HL-60 (cell line): ENCODE data around the gene NUDT3.
A peak's percentile ranks its signal among the peaks of the same experiment; 100 is the strongest.
"Not testable (repeated sequence)": the region's sequence is repeated elsewhere in the genome, so short reads cannot be mapped to it uniquely, and the experiment has no call there.

Source experiments
- DNase-seq, 2 experiments: peaks; one replicate each; pipeline ENCODE4 v3.0.0-alpha.2; 2010 to 2020; ENCODE audit warnings: low read depth in 1 of 2, low spot score in 1 of 2
- H3K27ac ChIP-seq: fragments of 250-450 bp; sonication (Bioruptor Pico); replicated peaks from 2 replicates; pipeline ENCODE4 v1.5.1; 2020; ENCODE audit warnings: mild to moderate bottlenecking, moderate library complexity
- H3K27me3 ChIP-seq: fragments of 250-450 bp; sonication (Bioruptor Pico); 2 replicates; pipeline ENCODE4 v1.5.1; 2021; ENCODE audit warnings: mild to moderate bottlenecking, moderate library complexity; ENCODE audit not compliant: insufficient read depth, poor library complexity, severe bottlenecking
- H3K4me3 ChIP-seq: replicated peaks from 2 replicates; pipeline ENCODE4 v1.5.1; 2011; ENCODE audit warnings: mild to moderate bottlenecking, control low read depth, low read length; ENCODE audit not compliant: insufficient read depth
- CTCF ChIP-seq: IDR thresholded peaks from one replicate; pipeline ENCODE4 v1.5.1; 2011; ENCODE audit warnings: low read length, control low read depth, inconsistent platforms; ENCODE audit not compliant: insufficient read depth
- GABPA ChIP-seq: IDR thresholded peaks from 2 replicates; pipeline ENCODE4 v1.6.1; 2012; ENCODE audit warnings: low read depth
- POLR2AphosphoS5 ChIP-seq: IDR thresholded peaks from 2 replicates; pipeline ENCODE4 v1.6.1; 2012; ENCODE audit warnings: low read depth
- REST ChIP-seq: IDR thresholded peaks from 2 replicates; pipeline ENCODE4 v1.6.1; 2012; ENCODE audit warnings: low read depth; ENCODE audit not compliant: insufficient replicate concordance
- SPI1 ChIP-seq: IDR thresholded peaks from 2 replicates; pipeline ENCODE4 v1.6.1; 2012; ENCODE audit warnings: low read depth, mild to moderate bottlenecking, borderline replicate concordance

Gene NUDT3

GRCh38 chr6:34331371-34332050 lies 61.0 kb downstream of the NUDT3 start:
- H3K4me3 ChIP-seq: no peak overlapping the region
- no peaks in the 10 kb centered on the region for H3K27me3 ChIP-seq
- DNase-seq: peak in 1 of 2 experiments; percentile 23
- TF ChIP-seq CTCF (no peak), SPI1 (peak; percentile 66; the same call in 1 of the 2 replicates)
- H3K27ac ChIP-seq: peak overlapping the region; percentile 37

GRCh38 chr6:34329814-34330213 lies 62.7 kb downstream of the NUDT3 start:
- not testable (repeated sequence) for H3K27me3 ChIP-seq, H3K4me3 ChIP-seq, H3K27ac ChIP-seq, DNase-seq

GRCh38 chr6:34328969-34329368 lies 63.5 kb downstream of the NUDT3 start:
- Histone ChIP-seq H3K4me3 (no peak overlapping the region), H3K27ac (no peak overlapping the region), H3K27me3 (no peaks in the 10 kb centered on the region)
- DNase-seq: no peak
- TF ChIP-seq GABPA (no peak), POLR2AphosphoS5 (no peak), SPI1 (no peak), CTCF (no peak), REST (no peak)

- H3K27me3 ChIP-seq, DNase-seq, H3K27ac ChIP-seq, H3K4me3 ChIP-seq: not testable (repeated sequence)
Measured at GRCh38 chr6:34327313-34328205, 64.9 kb downstream of the NUDT3 start.

GRCh38 chr6:34325633-34326032 lies 66.8 kb downstream of the NUDT3 start:
- Histone ChIP-seq H3K4me3 (no peak overlapping the region), H3K27me3 (no peaks in the 10 kb centered on the region), H3K27ac (no peak overlapping the region)
- DNase-seq: no peak
- TF ChIP-seq SPI1: no peak
- TF ChIP-seq REST: no peak
- TF ChIP-seq CTCF: no peak
- TF ChIP-seq GABPA: no peak
- no peak for TF ChIP-seq POLR2AphosphoS5
